Keratinocyte (primary cell): ENCODE data around the gene TSSC4. TPM values are rescaled to one million over a fixed set of nuclear protein-coding genes. Genes with fewer than 3 reads are reported as not detected.

Experiments
- DNase-seq: peaks from one replicate; pipeline ENCODE4 v3.0.0-alpha.2; 2011; ENCODE audit warnings: low read depth, missing footprints, low spot score
- FAIRE-seq: peaks from 2 replicates; lab custom pipeline; 2011; peaks lifted over from hg19 to GRCh38; lab: Jason Lieb, UNC
- H2AFZ ChIP-seq: 2 replicates; pipeline ENCODE4 v1.6.0; 2012; ENCODE audit warnings: low read length, control low read depth, inconsistent platforms; ENCODE audit not compliant: control insufficient read depth
- H3K27ac ChIP-seq: 2 replicates; pipeline ENCODE4 v1.5.1; 2011; ENCODE audit warnings: low read length; ENCODE audit not compliant: control insufficient read depth, insufficient read depth
- H3K27me3 ChIP-seq: 3 replicates; pipeline ENCODE4 v1.6.0; 2011; ENCODE audit warnings: low read length; ENCODE audit not compliant: control insufficient read depth, insufficient read depth; ENCODE audit errors: extremely low read depth
- H3K36me3 ChIP-seq, 2 experiments: 2 replicates in 1 of 2; 3 replicates in 1 of 2; pipeline ENCODE4 v1.5.1; 2011; ENCODE audit warnings: low read length in 2 of 2, mild to moderate bottlenecking in 1 of 2; ENCODE audit not compliant: control insufficient read depth in 2 of 2, insufficient read depth in 2 of 2; ENCODE audit errors: extremely low read depth in 1 of 2
- H3K4me1 ChIP-seq: 3 replicates; pipeline ENCODE4 v1.5.1; 2011; ENCODE audit warnings: low read length; ENCODE audit not compliant: control insufficient read depth, insufficient read depth; ENCODE audit errors: extremely low read depth
- H3K4me2 ChIP-seq: 3 replicates; pipeline ENCODE4 v1.6.0; 2011; ENCODE audit warnings: low read depth, low read length; ENCODE audit not compliant: control insufficient read depth, insufficient read depth; ENCODE audit errors: extremely low read depth
- H3K4me3 ChIP-seq, 3 experiments: fragments of 200-600 bp in 1 of 3; sonication (generic) in 1 of 3; 2 replicates in 2 of 3; 3 replicates in 1 of 3; pipeline ENCODE4 v1.5.1; 2011 to 2016; ENCODE audit warnings: low read length in 3 of 3, mild to moderate bottlenecking in 3 of 3, control low read depth in 2 of 3, inconsistent platforms in 1 of 3, low read depth in 1 of 3, mixed read lengths in 1 of 3, mixed run types in 1 of 3, moderate library complexity in 1 of 3; ENCODE audit not compliant: control insufficient read depth in 2 of 3, insufficient read depth in 2 of 3; ENCODE audit errors: extremely low read depth in 1 of 3
- H3K79me2 ChIP-seq: 2 replicates; pipeline ENCODE4 v1.6.0; 2012; ENCODE audit warnings: low read length; ENCODE audit not compliant: control insufficient read depth, insufficient read depth
- H3K9ac ChIP-seq: 3 replicates; pipeline ENCODE4 v1.6.0; 2011; ENCODE audit warnings: low read length; ENCODE audit not compliant: control insufficient read depth, insufficient read depth; ENCODE audit errors: extremely low read depth
- H3K9me1 ChIP-seq: 3 replicates; pipeline ENCODE4 v1.6.0; 2011; ENCODE audit warnings: low read length; ENCODE audit not compliant: control insufficient read depth, insufficient read depth; ENCODE audit errors: extremely low read depth
- H3K9me3 ChIP-seq: 2 replicates; pipeline ENCODE4 v1.5.1; 2012; ENCODE audit warnings: low read depth, low read length; ENCODE audit not compliant: control insufficient read depth
- H4K20me1 ChIP-seq: 3 replicates; pipeline ENCODE4 v1.6.0; 2011; ENCODE audit warnings: low read length; ENCODE audit not compliant: control insufficient read depth, insufficient read depth; ENCODE audit errors: extremely low read depth
- CTCF ChIP-seq, 3 experiments: IDR thresholded peaks in 1 of 3; conservative IDR thresholded peaks in 1 of 3; optimal IDR thresholded peaks in 1 of 3; 2 replicates in 2 of 3; 3 replicates in 1 of 3; pipeline versions ENCODE3 to v1.5.1; 2011; ENCODE audit warnings: low read length in 3 of 3, mild to moderate bottlenecking in 3 of 3, moderate library complexity in 2 of 3, control low read depth in 1 of 3, inconsistent platforms in 1 of 3; ENCODE audit not compliant: insufficient read depth in 2 of 3; ENCODE audit errors: extremely low read depth in 1 of 3
- EZH2 ChIP-seq: IDR thresholded peaks from one replicate; pipeline ENCODE4 v1.6.1; 2012; ENCODE audit warnings: inconsistent platforms, mild to moderate bottlenecking, low read length, moderate library complexity
- dilution Hi-C: fragments of 300-500 bp; cut with MboI; formaldehyde crosslinking; loops from one replicate; pipeline ENCODE4 v1.7.0; 2020; ENCODE audit warnings: low sequenced_read_pairs; ENCODE audit not compliant: extremely low pct_ligation_motif_present
- polyA plus RNA-seq, 5 experiments: library from polyadenylated mRNA; depleted of rRNA in 3 of 5; stranded (reverse) in 3 of 5; stranded (forward) in 1 of 5; unstranded in 1 of 5; fragments of >200 nt; gene quantifications; 1 replicate in 1 of 5; 2 replicates in 3 of 5; 3 replicates in 1 of 5; pipeline versions ENCODE4 v1.2.1 to v1.2.3, GENCODE V29; 2011 to 2012; ENCODE audit warnings: missing spikeins in 2 of 5, low read depth in 1 of 5, low replicate concordance in 1 of 5

TSSC4 gene
- polyA plus RNA-seq, 1 donor (not counting 4 experiments of a cell fraction or from before 2014, with no cell fraction given) = 15.9 TPM

DNA sequence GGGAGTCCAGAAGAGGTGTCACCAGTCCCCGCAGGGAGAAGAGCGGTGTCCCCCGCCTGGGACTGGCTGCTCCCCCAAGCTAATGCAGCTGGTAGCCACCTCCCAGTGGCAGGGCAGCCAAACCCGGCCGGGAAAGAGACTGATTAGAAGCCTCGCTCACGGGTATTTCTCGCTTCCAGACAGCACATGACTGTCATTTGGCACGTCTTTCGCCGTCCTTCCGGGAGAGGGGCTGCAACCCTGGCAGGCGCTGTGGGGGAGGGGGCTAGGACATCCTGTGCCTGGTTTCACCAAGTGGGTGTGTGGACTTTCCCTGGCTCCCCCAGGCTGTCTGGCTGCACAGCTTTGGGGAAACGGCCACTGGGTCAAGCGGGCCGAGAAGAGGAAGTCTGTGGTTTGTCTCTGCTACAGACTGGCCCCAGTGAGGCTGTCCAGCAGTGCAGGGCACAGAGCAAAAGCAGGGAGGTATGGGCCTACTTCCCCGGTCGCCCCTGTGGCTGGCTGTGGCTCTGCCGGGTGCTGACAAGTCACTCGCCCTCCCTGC is 19.7 kb upstream of the TSSC4 start:
- H3K9ac ChIP-seq = no peak overlapping the region
- H3K4me2 ChIP-seq = no peak overlapping the region
- no peak overlapping the region for H2AFZ ChIP-seq
- no peak for DNase-seq
- TF ChIP-seq CTCF (optimal IDR thresholded peaks at IDR 0.05 in 1 of 3, IDR thresholded peaks at IDR 0.05 in 1 of 3, conservative IDR thresholded peaks at IDR 0.05 in 1 of 3; ENCODE audit: extremely low read depth in 1 of 3, insufficient read depth in 2 of 3, low read length in 3 of 3) (no peak), EZH2 (no peak)
- peaks cover 17 to 19% of the 10 kb centered on the region in 2 experiments for H3K36me3 ChIP-seq
- peaks cover 56% of the 10 kb centered on the region for H4K20me1 ChIP-seq
- no peaks in the 10 kb centered on the region for H3K9me3 ChIP-seq
- no peak overlapping the region for H3K27ac ChIP-seq
- dilution Hi-C loops = no loop called here
- FAIRE-seq = no peak
- no peaks in the 10 kb centered on the region for H3K27me3 ChIP-seq
- H3K4me1 ChIP-seq = peaks cover 43% of the 10 kb centered on the region
- no peak overlapping the region for H3K4me3 ChIP-seq
- H3K9me1 ChIP-seq = no peaks in the 10 kb centered on the region
- peaks cover 82% of the 10 kb centered on the region for H3K79me2 ChIP-seq

DNA sequence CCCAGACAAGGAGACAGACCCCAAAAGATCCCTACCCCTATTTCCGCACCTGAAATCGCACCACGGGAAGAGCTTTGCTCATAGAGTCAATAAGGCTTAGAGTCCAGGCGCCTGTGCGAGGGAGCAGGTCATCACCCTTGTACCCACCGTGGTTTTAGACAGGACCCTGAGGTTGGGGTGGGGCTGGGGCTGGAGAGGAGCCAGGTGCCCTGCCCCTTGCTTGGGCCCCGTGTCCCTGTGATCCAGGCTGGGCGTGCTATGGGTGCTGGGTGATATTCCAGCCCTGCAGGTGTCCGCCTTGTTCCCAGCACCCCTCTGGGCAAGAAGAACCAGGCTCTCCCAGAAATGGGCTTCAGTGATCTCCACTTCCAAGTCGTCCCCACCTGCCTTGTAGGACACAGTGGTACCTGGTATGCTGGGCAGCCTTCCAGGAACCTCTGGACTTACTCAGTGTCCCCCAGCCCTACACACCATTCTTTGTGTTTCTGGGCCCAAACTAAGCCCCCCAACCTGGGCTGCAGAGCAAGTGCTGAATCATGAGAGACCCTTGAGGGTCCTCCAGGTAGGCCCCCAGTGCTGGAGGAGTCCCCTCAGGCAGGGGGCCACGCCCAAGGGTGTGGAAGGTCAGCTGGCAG is 18.9 kb upstream of the TSSC4 start:
- Histone ChIP-seq H3K27ac (no peak overlapping the region), H3K36me3 (peaks cover 23 to 24% of the 10 kb centered on the region in 2 experiments), H3K9me1 (no peaks in the 10 kb centered on the region), H3K4me2 (no peak overlapping the region), H3K4me3 (no peak overlapping the region), H3K9me3 (no peaks in the 10 kb centered on the region), H4K20me1 (peaks cover 63% of the 10 kb centered on the region), H3K27me3 (no peaks in the 10 kb centered on the region), H3K4me1 (peaks cover 46% of the 10 kb centered on the region), H2AFZ (no peak overlapping the region), H3K9ac (no peak overlapping the region), H3K79me2 (peaks cover 89% of the 10 kb centered on the region)
- FAIRE-seq (no peak), DNase-seq (no peak)
- no peak for TF ChIP-seq CTCF (optimal IDR thresholded peaks at IDR 0.05 in 1 of 3, IDR thresholded peaks at IDR 0.05 in 1 of 3, conservative IDR thresholded peaks at IDR 0.05 in 1 of 3; ENCODE audit: extremely low read depth in 1 of 3, insufficient read depth in 2 of 3, low read length in 3 of 3)
- dilution Hi-C loops = no loop called here
